ENCODE results near the gene MAFF.
"Not testable (repeated sequence)": the region's sequence is repeated elsewhere in the genome, so short reads cannot be mapped to it uniquely, and the experiment has no call there.

Gene MAFF

DNA sequence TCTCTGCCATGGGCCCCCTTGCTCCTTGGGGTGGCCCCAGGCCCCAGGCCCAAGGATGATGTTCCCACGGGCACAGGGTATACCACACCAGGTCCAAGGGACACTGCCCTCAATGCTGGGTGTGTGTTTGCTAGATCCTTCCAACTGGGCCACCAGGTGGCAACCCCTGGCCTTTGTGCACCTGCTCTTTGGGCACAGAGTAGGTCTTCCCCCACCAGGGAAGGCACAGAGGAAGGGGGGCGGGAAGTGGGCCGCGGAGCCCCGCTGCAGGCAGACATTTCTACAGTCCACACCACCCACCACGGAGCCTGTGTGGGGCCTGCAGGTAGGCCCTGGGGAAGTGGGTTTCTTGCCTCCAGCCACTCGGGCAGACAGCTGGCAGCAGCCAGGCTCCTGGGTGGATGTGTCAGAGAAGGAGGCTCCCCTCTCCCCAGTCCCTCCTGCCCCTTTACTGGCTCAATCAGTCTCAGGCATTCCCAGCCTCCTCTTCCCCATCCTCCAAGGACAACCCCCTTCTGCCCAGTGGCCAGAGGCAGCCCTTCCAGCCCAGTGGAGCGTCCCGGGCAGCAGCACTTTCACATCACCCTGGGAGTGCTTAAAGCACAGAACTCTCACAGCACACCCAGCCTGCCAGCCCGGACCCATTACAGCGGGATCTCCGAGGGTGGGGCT, 21.6 kb downstream of the MAFF start:
- DNase-seq (ENCODE audit: low read depth): no peak

DNA sequence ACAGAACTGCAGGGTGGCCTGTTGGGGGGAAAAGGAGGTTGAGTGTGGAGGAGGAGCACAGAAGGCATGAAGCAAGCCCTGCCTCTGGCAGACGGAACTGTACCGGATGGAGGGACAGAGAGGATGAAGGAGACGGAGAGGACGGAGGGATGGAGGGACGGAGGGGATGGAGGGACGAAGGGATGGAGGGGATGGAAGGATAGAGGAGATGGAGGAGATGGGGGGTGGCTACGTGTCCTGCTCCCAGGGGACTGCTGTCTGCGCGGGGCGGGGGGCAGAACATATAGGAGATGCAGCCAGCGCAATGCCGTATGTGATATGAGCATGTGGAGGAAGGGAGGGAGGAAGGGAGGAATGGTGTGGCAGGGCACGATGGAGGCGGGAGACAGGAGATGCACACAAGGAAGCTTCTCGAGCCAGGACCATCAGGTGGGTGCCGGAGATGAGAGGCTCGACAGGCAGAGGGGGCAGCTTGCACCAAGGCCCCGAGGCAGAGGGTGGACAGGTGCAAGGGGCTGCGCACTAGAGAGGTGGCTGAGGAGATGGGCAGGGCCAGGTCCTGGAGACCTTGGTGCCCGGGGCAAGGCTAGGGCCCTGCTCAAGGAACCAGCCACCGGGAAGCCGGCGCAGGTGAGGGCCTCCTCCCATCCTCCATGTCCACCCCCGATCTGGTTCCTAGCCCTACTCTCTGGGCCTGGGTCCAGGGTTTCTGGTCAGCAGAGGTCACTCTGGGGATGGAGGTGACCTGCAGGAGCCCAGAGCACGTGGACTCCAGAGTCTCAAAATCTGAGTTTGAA, 25.3 kb downstream of the MAFF start:
- no peak for DNase-seq (ENCODE audit: low read depth)

DNA sequence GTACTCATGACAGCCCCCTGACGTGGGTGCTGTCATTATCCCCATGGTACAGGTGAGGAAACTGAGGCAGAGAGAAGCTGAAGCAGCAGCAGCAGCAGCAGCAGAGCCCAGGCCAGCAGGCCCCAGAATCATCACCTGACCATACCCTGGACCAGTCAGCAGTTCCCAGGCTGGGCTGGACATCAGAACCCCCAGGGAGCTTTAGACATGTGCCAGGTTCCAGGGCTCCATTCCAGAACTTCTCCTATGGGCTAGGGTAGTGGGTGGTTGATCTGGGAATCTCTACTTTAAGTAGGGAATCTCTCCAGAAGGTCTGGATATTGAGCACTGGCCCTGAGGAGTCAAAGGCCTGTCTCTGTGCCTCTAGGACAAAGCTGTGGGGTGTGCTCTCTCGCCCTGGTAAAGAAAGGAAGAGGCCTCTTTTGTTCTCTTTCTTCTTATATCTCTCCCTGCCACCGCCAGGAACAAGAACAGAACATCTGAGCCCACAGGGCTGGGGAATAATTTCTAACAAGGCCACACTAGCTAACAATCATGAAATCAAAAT, 26.6 kb downstream of the MAFF start:
- no peak for DNase-seq (ENCODE audit: low read depth)

DNA sequence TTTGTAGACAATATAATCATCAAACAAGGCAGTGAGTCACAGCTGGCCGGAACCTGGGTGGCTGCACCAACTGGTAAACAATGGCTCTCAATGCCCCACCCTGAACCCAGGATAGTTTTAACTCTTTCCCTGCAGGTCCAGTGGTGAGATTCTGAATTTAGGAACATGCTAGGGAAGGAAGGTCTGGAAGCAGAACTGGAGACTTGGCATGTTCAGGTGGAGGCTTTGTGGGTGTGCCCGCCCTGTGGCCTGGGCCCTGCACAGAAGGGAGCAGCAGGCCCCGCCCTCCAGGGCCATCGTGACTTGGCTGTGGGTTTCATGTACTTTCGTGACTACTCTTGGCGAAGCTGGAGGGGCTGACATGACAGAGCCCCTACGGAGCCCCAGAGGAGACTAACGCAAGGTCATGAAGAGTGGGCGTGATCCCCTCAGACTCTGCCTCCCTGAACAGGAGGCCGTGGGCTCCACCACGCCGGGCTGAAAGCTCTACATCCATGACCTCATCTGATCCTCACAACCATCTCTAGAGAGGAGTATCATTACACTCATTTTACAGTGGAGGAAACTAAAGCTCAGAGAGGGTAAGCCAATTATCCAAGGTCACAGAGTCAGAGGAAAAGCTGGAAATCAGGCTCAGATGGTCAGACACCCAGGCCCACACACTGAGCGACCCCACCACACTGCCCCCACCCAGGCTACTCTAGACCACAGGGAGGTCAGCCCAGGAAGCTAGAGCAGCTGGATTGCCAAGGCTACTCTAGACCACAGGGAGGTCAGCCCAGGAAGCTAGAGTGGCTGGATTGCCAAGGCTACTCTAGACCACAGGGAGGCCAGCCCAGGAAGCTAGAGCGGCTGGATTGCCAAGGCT, 27.3 kb downstream of the MAFF start:
- DNase-seq (ENCODE audit: low read depth): no peak

DNA sequence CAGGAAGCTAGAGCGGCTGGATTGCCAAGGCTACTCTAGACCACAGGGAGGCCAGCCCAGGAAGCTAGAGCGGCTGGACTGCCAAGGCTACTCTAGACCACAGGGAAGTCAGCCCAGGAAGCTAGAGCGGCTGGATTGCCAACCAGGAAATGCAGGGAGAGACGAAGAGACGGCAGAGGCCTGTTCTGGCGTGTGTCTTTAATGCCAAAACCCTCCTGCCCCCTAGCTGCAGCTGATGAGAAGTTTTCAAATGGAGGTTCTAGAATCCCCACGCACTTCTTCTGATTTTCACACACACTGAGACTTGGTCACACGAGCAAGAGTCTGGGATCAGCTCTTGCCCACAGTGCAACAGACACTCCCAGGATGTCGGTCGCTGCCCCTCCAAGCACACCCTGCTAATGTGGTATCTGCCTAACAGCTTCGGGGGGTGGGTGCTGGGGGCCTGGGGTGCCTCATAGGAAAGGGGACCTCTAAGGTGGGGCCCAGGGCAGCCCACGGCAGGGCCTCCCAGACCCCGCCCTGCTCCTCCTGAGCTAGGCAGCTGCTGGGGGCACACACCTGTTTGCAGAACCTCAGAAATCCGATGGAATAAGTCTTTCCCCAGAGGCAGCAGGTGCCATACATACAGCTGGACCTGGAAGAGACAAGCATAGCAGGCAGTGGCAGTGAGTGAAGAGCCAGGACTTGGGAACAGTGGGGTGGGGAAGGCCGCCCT, 28.5 kb downstream of the MAFF start:
- DNase-seq (ENCODE audit: low read depth): no peak

DNA sequence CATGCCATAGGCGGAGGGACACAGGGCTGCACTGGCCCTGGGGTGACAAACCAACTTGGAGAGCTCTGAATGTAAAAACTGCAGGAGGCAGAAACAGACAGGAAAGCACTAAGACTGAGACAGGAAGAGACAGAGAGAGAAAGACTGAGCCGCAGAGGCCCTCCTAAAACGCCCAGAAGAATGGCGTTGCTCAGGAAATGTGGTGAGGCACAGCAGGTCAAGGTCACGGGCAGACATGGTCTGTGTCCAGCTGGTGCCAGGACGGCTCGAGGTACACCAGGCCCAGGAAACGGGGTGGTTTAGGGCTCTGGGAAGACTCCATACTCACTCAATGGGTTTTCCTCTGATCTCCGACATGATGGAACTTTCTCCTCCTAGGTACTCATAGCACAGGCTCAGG, 29.1 kb downstream of the MAFF start:
- no peak for DNase-seq (ENCODE audit: low read depth)

DNA sequence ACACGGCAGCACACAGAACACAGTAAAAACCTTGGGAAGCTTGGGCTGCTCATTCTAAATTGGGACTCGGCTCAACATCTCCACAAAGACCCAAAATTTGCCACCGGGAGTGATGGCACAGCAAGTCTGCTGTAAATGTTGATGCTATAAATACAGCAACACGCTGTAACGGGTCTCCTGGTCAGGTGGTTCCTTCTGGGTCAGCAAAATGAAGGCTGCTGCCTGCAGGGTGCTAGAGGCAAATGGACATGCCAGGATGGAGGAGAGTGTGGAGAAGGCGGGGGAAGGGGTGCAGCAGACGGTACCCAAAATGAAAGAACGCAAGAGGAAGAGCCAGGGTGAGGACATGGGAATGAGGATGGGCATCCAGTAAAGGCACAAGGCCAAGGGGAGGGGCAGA, 30.4 kb downstream of the MAFF start:
- DNase-seq (ENCODE audit: low read depth): no peak

DNA sequence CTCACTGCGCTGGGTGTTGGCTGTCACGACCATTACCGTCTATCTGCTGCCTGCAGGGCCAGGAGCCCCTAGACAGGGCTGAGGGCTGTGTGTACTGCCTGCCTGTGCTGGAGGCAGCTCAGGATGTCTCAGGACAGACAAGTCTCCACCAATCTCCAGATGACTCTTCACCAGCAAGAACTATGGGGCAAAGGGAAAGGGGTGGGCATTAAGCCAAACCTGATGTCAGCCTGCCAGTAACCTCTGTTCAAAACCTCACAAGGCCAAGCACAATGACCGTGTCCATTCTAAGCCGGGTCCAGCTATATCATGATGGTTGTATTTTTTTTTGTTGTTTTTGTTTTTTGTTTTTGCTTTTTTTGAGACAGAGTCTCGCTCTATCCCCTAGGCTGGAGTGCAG, 31.6 kb downstream of the MAFF start:
- DNase-seq (ENCODE audit: low read depth): no peak

DNA sequence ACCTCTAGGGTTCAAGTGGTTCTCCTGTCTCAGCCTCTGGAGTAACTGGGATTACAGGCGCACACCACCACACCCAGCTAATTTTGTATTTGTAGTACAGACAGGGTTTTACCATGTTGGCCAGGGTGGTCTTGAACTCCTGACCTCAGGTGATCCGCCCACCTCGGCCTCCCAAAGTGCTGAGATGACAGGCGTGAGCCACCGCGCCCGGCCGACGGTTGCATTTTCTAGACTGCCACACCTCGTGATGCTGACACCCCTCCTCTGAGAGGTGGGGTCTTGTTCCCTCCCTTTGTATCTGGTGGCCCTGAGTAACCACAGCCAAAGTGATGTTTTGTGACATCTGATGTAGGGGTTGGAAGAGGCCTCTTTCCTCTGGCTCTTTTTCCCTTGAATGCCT, 32.1 kb downstream of the MAFF start:
- not testable (repeated sequence) for DNase-seq (ENCODE audit: low read depth)

DNA sequence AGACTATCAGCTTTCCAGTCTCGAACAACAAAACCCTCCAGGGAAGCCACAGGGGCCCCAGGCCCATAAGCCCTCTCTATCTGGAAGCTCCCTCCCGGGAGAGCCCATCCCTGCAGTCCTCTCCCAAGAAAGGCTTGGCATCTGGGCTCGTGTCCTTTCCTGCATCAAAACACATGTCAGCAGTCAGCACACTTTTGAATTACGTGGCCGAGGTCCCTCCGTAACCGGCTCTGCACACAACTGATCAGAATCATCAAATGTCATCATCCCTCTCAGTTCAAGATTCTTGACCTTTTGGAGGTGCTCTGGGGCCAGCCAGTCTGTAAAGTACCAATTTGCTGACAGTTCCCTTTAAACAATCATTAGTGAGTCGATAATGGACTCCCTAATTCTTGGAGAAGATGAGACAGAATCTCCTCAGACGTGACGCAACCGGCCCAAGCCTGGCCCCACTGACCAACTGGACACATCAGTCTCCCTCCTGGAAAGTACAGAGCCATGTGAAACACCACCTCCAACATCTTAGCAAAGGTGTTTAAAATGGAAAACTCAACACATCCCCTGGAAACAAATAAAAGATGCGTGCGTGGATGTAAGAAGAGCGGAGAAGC, 33.6 kb downstream of the MAFF start:
- DNase-seq (ENCODE audit: low read depth): no peak

DNA sequence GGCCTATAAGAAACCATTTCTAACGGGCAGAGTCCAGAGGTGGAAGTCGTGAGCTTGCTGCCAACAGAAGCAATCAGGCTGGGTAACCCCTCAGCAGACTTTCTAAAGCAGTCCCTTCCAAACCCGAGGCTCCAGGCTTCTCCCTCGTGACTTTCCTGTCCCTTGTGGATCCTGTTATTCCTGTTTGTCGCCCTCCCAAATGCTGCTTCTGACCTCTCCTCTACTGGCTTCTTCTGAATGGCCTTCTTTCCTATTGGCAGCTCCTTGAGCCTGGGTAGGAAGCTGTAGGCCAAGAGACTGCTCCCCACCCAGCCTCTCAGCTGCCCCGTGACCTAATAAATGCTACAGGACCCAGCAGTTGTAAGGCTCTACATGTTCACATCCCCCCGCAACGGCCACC, 35.0 kb downstream of the MAFF start:
- no peak for DNase-seq (ENCODE audit: low read depth)

DNA sequence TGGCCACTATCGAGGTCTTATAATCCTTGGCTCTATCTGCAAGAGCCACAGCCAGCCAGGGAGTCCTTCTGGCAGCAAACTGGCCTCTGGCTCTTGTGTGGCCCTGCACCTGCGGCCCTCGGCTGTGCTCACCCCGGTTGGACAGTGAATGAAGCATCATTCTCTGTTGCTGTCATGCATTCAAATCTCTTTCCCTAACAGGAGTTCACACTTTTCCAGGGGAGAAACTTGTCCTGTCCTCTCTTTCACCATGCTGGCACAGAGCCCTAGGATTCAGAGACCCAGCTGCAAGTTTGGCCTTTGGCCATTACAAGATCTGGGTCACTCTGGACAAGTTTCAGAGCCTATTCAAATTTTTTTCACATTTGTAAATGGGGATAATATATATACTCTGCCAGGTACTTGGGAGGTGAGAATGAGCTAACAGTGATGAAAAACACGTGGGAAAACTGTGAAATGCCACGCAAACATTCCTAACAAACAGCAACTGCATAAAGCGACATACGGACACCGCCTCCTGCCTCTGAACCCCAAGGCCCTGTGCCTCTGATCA, 36.8 kb downstream of the MAFF start:
- DNase-seq (ENCODE audit: low read depth): no peak

DNA sequence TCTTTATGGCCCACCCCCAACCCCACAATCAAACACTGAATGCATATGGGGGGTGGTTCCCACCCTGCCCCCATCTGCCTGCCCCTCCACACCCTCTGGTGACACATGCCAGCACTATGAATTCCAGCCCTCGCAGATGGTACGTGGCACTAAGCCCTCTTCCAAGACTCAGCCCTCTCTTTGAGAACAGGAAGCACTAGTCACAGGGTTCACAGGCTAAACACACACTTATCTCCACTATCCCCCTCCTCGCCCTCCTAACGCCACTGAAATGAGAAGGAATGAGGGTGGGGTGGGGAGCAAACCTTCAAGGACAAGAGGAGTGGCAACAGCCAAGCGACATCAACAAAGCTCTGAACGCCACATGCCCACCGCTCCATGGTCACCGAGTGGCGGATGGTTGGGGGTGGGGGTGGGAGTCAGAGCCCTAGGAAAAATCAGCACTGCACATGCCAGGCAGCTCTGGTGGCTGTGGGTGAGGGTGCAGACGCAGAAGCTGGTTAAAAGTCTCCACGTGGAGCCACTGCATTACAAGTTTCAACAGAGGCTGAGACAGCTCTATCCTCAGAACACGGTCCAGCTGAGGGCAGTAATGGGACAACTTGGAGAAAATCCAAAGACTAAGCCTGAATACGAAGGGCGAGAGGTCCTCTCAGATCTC, 37.4 kb downstream of the MAFF start:
- no peak for DNase-seq (ENCODE audit: low read depth)

DNA sequence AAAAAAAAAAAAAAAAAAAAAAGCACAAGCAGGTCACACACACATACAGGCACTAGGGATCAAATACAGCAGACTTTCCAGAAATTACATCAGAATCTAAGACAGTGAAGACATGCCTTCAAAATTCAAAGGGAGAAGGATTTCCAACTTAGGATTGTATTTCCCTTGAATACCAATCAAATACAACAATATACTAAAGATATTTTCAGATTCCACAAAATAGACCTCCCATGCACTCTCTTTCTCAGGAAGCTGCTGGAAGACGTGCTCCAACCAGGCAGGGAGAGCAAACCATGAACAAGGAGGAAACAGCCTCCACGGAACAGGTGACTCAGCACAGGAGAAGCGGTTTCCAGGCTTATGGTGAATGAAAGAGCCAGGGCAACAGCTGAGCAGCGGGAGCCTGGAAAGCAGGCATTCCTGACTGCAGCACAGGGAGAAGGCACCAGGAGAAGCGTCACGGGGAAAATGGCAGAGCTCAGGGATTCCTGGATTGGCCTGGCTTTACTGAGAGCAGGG, 39.0 kb downstream of the MAFF start:
- DNase-seq (ENCODE audit: low read depth): no peak

DNA sequence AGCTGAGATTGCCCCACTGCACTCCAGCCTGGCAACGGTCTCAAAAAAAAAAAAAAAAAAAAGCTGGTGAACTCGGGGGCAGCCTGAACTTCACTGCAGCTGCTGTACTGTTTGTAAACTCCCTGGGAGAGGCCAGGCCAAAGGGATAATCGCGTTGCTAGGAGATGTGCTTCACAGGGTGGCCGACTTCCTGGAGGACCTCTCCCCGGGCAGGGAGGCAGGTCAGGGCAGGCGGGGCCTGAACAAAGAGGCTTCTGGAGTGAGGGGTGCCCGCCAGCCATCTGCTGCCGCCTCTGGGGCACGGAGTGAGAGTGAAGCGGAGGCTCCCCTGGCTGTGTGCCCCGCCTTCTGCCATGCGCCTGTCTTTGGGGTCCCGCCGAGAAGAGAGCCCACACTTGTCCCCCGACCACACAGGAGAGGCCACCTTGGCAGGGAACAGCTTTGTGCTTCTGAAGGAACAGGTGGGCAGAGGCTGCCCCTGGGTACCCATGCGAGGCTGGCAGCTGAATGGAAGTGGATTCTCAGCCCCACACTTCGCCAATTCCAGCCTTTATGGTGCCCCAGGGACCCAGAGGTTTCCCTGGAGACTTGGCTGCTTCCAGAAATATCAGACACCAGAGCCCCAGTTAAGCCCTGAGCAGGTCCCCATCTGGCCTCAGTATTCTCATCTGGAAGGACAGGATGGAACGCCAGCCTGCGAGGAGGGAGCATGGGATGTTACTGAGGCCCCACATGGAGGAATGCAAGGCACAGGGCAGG, 41.4 kb downstream of the MAFF start:
- no peak for DNase-seq (ENCODE audit: low read depth)

DNA sequence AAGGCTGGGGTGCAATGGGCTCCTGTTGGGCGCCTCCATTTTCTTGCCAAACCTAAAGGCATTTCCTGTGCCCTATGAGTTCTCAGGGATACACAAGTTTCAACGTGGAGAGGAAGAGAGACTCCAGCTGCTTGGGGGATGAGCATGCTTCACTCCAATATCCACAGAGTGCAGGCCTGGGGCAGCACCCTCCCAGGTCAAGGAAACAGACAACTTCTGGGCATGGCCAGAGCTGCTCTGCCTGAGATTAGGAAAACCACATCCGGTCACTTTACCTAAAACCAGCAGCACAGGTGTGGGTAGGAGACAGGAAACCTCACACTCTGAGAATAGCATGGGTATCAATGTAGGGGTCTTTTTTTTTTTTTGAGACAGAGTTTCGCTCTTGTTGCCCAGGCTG, 42.3 kb downstream of the MAFF start:
- no peak for DNase-seq (ENCODE audit: low read depth)

DNA sequence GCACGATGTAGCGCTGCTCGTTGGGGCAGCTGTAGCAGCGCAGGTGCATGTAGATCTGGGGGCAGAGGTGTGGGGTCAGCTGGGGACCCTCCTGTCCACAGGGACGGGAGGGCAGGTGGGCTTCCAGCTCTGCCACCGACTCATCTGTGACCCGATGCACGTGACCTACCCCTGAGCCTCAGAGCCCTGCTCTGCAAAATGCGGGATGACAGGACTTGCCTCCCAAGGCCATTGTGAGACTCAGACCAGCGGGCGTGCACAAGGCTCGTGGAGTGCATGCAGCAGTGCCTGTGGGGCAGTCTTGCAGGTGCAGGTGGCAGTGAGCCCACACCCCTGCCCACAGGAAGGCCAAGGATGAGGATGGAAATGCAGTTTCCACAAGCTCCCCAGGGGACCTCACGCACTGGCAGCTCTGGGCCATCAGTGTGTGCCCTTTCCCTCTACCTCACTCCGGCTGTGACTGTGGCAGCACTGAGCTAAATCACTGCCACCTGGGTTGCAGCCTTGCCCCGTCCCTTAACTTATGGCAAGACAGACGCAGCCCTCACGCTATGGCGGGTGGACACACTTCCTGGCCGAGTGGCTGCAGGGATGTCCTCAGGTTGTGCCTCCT, 44.4 kb downstream of the MAFF start:
- no peak for DNase-seq (ENCODE audit: low read depth)

DNA sequence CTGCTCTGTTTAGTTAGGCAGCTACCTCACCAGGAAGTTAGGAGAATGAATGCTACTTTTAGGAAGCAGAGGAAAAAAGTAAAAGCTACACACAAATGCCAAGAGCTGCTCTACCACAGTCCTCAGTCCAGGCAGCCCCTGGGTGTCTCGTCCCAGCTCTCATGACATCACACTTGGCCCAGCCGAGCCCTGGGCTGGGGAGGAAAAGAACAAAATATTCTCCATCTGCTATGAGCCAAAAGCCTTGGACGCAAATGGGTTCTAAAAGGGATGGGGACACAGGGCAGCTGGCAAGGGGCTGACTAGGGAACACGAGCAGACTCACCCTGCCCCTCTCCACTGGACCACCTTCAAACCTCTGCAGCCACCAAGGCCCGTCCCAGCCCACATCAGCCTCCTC, 44.9 kb downstream of the MAFF start:
- DNase-seq (ENCODE audit: low read depth): no peak

DNA sequence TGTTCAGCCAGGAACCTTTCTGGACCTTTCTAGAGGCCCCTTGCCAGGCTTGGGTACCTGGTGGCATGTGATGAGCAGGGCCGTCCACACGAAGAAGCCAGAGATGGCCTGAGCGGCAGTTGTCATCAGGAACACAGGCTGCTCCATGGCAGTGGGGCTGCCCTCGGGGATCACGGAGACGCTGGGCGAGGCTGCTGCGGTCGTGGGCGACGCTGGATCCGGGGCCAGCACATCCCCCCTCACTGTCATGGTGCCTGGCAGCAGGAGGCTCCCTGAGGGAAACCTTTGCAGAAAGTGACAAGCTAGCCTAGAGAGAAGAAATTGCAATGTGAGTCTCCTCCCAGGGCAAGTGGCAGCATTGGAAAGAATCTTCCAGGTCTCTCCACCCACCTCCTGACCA, 45.9 kb downstream of the MAFF start:
- DNase-seq (ENCODE audit: low read depth): no peak
